ENCODE measurements around the gene SLC30A5.
"Not testable (repeated sequence)": the region's sequence is repeated elsewhere in the genome, so short reads cannot be mapped to it uniquely, and the experiment has no call there.

SLC30A5 gene

DNA sequence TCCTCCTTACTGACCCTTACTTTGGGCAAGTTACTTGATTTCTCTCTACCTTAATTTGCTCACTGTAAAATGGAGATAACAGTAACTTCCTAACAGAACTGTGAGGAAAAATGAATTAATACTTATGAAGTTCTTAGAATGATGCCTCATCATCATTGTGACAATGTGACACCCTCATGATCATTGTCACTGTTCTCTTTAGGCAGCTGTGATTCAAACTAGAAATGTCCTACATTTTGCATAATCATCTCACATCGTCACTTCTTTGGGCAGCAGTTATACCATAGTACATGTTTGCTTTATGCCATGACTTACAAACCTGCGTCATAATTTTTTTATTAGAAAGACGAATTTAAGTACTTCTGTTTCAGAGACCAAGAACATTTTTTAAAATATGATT lies 9.7 kb downstream of the SLC30A5 start:
- no peak for DNase-seq (ENCODE audit: low read depth in 2 of 2, low spot score in 1 of 2)

- DNase-seq (ENCODE audit: low read depth in 2 of 2, low spot score in 1 of 2), result no peak
These were observed 12.4 kb downstream of the SLC30A5 start for GRCh38 chr5:69105996-69106906.

DNA sequence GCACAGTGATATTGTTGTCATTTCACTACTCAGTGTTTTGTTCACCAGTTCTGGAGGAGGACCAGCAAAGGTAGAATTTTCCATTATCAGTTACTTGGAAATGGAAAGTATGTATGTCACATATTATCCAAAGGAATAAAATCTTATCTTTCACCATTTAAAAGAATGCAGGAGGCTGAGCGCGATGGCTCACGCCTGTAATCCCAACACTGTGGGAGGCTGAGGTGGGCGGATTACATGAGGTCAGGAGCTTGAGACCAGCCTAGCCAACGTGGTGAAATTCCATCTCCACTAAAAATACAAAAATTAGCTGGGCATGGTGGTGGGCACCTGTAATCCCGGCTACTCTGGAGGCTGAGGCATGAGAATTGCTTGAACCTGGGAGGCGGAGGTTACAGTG lies 14.6 kb downstream of the SLC30A5 start:
- DNase-seq (ENCODE audit: low read depth in 2 of 2, low spot score in 1 of 2), result not testable (repeated sequence)

DNA sequence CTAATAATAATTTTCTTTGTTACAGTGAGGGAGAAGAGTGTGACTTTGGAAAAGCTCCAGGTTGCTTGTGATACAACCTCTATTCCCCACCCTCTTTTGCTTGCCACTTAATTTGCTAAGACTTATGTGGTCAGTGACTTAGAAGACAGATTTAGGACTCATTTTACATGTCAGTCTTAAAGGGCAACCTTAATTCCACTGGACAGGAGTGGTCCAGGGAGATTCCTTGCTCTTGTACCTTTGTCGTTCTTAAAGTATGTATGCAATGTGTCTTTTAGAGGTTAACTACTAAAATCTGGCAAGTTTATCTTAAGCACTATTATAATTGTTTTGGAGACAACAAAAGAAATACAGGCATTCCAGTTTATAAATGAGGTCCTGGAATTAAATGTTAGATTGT lies 20.0 kb downstream of the SLC30A5 start:
- no peak for DNase-seq (ENCODE audit: low read depth in 2 of 2, low spot score in 1 of 2)

- no peak for DNase-seq (ENCODE audit: low read depth in 2 of 2, low spot score in 1 of 2)
These were observed 21.7 kb downstream of the SLC30A5 start for GRCh38 chr5:69115526-69115925.

GRCh38 chr5:69129413-69129812 lies 35.6 kb downstream of the SLC30A5 start:
- no peak for DNase-seq (ENCODE audit: low read depth in 2 of 2, low spot score in 1 of 2)

DNA sequence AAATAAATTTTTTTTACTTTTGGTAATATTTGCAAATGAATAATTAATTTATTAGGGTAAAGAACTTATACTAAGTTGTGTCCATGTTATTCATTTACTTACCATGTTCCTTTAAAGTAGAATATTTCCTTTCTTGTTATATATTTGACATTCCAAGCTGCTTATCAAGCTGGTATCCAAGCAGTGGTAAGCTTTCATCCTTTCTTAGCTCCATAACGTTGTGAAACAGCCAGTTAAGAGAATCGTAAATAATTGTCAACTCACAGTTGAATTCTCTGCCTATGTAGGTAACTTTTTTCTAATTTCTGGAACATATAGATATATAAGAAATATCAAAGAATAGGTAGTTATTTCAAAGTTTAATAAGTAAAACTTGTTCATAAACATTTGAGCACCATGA lies 36.4 kb downstream of the SLC30A5 start:
- DNase-seq (ENCODE audit: low read depth in 2 of 2, low spot score in 1 of 2), result no peak

- no peak for DNase-seq (ENCODE audit: low read depth in 2 of 2, low spot score in 1 of 2)
These were observed 37.5 kb downstream of the SLC30A5 start for GRCh38 chr5:69131304-69131703.

GRCh38 chr5:69134126-69134525 lies 40.3 kb downstream of the SLC30A5 start:
- no peak for DNase-seq (ENCODE audit: low read depth in 2 of 2, low spot score in 1 of 2)

DNA sequence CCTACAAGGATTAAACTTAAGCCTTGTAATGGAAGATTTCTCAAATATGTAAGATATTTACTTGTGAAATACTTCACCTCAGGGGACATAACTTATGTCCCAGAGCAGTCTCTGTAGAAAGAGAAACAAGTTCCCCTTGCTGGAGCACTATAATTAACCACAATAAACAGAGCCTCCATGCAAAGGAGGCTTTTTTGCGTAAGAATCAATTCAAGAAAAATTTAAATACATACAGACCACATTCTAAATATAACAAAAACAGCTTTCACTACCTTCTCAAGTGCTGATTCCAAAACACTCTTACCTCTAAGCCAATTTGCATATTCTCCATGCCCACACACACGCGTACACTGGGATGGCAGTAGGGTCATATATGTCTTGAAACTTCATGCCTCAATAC lies 42.5 kb downstream of the SLC30A5 start:
- DNase-seq (ENCODE audit: low read depth in 2 of 2, low spot score in 1 of 2), result no peak

GRCh38 chr5:69137208-69137607 lies 43.4 kb downstream of the SLC30A5 start:
- not testable (repeated sequence) for DNase-seq (ENCODE audit: low read depth in 2 of 2, low spot score in 1 of 2)

- no peak for DNase-seq (ENCODE audit: low read depth in 2 of 2, low spot score in 1 of 2)
These were observed 44.0 kb downstream of the SLC30A5 start for GRCh38 chr5:69137807-69138206.

GRCh38 chr5:69138766-69139165 lies 45.0 kb downstream of the SLC30A5 start:
- no peak for DNase-seq (ENCODE audit: low read depth in 2 of 2, low spot score in 1 of 2)

- DNase-seq (ENCODE audit: low read depth in 2 of 2, low spot score in 1 of 2), result not testable (repeated sequence)
These were observed 46.4 kb downstream of the SLC30A5 start for GRCh38 chr5:69140239-69140638.

DNA sequence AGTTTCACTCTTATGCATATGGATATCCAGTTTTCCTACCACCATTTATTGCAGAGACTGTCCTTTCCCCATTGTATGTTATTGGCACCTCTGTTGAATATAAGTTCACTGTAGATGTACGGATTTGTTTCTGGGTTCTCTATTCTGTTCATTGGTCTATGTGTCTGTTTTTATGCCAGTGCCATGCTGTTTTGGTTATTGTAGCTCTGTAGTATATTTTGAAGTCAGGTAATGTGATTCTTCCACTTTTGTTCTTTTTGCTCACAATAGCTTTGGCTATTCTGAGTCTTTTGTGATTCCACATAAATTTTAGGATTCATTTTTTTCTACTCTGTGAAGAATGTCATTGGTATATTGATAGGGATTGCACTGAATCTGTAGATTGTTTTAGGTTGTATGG lies 47.0 kb downstream of the SLC30A5 start:
- DNase-seq (ENCODE audit: low read depth in 2 of 2, low spot score in 1 of 2), result no peak

GRCh38 chr5:69148576-69148975 lies 54.8 kb downstream of the SLC30A5 start:
- DNase-seq (ENCODE audit: low read depth in 2 of 2, low spot score in 1 of 2), result not testable (repeated sequence)

DNA sequence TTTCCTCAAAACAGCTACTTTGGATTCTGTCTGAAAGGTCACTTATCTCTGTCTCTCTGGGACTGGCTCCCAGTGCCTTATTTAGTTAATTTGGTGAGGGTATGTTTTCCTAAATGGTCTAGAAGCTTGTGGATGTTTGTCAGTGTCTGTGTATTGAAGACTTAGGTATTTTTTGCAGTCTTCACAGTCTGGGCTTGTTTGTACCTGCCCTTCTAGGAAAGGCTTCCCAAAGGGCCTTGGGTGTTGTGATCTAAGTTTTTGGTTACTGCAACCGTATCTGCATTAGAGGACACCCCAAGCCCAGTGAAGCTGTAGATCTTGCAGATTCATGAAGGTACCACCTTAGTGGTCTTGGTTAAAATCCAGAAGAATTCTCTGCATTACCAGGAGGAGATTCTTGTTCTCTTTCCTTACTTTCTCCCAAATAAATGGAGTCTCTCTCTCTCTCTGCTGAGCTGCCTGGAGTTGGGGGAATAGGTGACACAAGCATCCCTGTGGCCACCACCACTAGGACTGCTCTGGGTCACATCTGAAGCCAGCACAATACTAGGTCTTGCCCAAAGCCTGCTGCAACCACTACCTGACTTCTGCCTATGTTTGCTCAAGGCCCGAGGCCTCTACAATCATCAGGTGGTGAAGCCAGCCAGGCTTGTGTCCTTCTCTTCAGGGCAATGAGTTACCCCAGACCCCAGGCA lies 55.3 kb downstream of the SLC30A5 start:
- no peak for DNase-seq (ENCODE audit: low read depth in 2 of 2, low spot score in 1 of 2)

DNA sequence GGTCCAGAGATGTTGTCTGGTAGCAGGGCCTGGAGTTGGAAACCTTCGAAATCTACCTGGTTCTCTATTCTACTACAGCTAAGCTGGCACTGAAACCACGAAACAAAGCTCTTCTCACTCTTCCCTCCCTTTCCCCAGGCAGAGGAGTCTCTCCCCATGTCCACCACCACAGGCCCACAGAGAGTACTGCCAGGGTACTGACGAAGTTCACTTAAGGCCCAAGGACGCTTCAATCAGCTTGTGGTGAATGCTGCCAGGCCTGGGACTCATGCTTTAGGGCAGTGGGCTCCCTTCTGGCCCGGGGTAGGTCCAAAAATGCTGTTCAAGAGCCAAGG lies 55.8 kb downstream of the SLC30A5 start:
- no peak for DNase-seq (ENCODE audit: low read depth in 2 of 2, low spot score in 1 of 2)

DNA sequence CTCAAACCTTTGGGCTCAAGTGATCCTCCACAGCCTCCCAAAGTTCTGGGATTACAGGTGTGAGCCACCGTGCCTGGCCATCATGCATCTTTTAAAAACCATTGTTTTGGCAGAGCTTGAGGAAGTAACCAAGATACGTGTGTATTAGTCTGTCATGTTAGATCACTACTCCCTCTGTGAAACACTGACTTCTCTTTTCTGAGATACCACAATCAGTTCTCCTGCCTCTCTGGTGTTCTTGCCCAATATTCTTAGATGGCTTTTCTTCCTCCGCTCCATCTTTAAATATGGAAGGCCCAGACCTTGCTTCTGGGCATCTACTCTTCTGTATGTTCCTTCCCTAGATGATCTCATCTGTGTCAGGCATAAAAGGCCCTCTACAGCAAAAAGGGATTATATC lies 58.9 kb downstream of the SLC30A5 start:
- no peak for DNase-seq (ENCODE audit: low read depth in 2 of 2, low spot score in 1 of 2)

DNA sequence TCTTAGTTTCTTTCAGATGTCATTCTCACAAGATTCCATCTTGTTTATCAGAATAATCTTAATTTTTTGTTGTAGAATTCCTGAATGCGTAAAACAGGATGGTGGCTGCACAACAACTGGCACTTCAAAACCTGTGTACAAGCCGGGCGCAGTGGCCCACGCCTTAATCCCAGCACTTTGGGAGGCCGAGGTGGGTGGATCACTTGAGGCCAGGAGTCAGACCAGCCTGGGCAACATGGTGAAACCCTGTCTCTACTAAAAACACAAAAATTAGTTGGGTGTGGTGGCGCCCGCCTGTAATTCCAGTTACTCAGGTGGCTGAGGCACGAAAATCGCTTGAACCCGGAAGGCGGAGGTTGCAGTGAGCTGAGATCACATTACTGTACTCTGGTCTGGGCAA lies 62.6 kb downstream of the SLC30A5 start:
- no peak for DNase-seq (ENCODE audit: low read depth in 2 of 2, low spot score in 1 of 2)

DNA sequence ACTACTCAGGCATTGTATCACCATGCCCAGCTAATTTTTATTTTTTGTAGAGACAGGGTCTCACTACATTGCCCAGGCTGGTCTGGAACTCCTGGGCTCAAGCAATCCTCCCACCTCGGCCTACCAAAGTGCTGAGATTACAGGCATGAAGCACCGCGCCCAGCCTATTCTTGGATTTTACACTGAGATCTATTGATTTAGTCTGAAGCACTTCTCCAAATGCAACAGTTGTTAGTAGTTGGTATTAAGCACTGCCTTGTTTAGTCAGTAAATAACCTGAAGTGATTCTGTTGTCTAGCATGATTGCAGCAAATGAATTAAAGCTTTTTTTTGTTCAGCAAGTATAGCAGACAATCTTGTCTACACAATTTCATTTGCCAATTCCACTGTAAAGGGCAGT lies 64.2 kb downstream of the SLC30A5 start:
- no peak for DNase-seq (ENCODE audit: low read depth in 2 of 2, low spot score in 1 of 2)

- no peak for DNase-seq (ENCODE audit: low read depth in 2 of 2, low spot score in 1 of 2)
These were observed 66.8 kb downstream of the SLC30A5 start for GRCh38 chr5:69160651-69161050.
